ENCODE data around the gene EIPR1.

- no peak for TF ChIP-seq CTCF (optimal IDR thresholded peaks at IDR 0.05 in 1 of 3, IDR thresholded peaks at IDR 0.05 in 1 of 3, conservative IDR thresholded peaks at IDR 0.05 in 1 of 3; ENCODE audit: extremely low read depth in 1 of 3, insufficient read depth in 2 of 3, low read length in 3 of 3)
- TF ChIP-seq EZH2 (IDR thresholded peaks at IDR 0.05; ENCODE audit: low read length) = no peak
Measured at GRCh38 chr2:3405307-3405706, 27.7 kb upstream of the EIPR1 start.
